22Rv1 (cell line): ENCODE data around the gene GBGT1.

Experiments used
- H3K27ac ChIP-seq: fragments of 450-650 bp; 2 replicates; pipeline ENCODE4 v1.5.1; 2017
- ZFX ChIP-seq: fragments of 450-650 bp; IDR thresholded peaks from 2 replicates; pipeline ENCODE4 v1.6.1; 2017; ENCODE audit warnings: antibody characterized with exemption, borderline replicate concordance
- TF ChIP-seq, protein P1 (sequence below): fragments of 450-650 bp; IDR thresholded peaks from 2 replicates; pipeline ENCODE4 v1.5.1; 2017; ENCODE audit warnings: mild to moderate bottlenecking

Gene GBGT1

GRCh38 chr9:133109931-133110650 lies 53.6 kb downstream of the GBGT1 start:
- no peak overlapping the region for H3K27ac ChIP-seq
- TF ChIP-seq ZFX, result no peak
- TF ChIP-seq, protein P1, sequence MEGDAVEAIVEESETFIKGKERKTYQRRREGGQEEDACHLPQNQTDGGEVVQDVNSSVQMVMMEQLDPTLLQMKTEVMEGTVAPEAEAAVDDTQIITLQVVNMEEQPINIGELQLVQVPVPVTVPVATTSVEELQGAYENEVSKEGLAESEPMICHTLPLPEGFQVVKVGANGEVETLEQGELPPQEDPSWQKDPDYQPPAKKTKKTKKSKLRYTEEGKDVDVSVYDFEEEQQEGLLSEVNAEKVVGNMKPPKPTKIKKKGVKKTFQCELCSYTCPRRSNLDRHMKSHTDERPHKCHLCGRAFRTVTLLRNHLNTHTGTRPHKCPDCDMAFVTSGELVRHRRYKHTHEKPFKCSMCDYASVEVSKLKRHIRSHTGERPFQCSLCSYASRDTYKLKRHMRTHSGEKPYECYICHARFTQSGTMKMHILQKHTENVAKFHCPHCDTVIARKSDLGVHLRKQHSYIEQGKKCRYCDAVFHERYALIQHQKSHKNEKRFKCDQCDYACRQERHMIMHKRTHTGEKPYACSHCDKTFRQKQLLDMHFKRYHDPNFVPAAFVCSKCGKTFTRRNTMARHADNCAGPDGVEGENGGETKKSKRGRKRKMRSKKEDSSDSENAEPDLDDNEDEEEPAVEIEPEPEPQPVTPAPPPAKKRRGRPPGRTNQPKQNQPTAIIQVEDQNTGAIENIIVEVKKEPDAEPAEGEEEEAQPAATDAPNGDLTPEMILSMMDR, result no peak

GRCh38 chr9:133108794-133109641 lies 54.7 kb downstream of the GBGT1 start:
- no peak overlapping the region for H3K27ac ChIP-seq

GRCh38 chr9:133107961-133108793 lies 55.5 kb downstream of the GBGT1 start:
- H3K27ac ChIP-seq, result no peak overlapping the region
- no peak for TF ChIP-seq ZFX
- TF ChIP-seq, protein P1, result no peak

More at GRCh38 chr9:133108794-133109641, 54.7 kb downstream of the GBGT1 start:
- TF ChIP-seq ZFX, result no peak
- TF ChIP-seq, protein P1, result no peak

DNA sequence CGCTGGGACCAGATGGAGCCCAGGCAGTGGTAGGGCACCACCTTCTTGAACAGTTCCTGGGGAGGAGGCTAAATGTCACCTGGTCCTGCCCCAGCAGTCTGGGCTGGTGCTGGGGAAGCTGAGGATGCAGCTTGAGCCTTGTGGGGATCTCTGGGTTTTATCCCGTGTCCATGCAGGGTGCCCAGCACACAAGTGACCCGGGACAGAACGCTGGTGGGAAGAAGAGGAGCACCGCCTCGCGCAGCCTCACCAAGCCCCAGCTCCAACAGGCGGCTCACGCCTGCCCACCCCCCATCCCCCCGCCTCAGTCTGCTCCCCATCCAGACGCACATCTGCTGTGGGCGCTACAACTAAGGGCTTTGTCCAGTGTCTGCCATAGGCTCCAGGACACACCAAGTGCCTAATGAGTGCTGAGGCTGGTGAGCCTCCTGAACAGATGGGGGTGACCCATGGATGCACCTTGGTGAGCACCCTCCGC lies 56.4 kb downstream of the GBGT1 start:
- TF ChIP-seq ZFX, result no peak
- TF ChIP-seq, protein P1, result no peak
- H3K27ac ChIP-seq, result no peak overlapping the region

- no peak for TF ChIP-seq ZFX
- TF ChIP-seq, protein P1, result no peak
- H3K27ac ChIP-seq, result no peak overlapping the region
Measured at GRCh38 chr9:133106511-133107244, 57.0 kb downstream of the GBGT1 start.

DNA sequence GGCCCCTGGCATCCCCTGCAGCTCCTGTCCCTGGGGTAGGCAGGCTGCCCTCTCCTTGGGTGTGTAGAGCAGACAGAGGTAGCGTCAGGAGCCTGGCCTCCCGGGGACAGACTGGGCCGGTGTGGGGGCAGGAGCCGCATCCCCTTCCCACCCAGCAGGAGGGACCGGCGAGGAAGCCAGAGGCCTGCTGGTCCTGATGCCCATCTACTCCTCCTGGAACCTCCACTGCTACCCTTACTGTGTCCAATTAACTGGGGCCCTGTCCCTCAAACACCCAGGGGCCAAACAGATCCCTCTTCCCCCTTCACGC lies 58.3 kb downstream of the GBGT1 start:
- no peak for TF ChIP-seq ZFX
- TF ChIP-seq, protein P1, result no peak
- no peak overlapping the region for H3K27ac ChIP-seq
